ENCODE measurements around the gene ARHGAP42.

DNA sequence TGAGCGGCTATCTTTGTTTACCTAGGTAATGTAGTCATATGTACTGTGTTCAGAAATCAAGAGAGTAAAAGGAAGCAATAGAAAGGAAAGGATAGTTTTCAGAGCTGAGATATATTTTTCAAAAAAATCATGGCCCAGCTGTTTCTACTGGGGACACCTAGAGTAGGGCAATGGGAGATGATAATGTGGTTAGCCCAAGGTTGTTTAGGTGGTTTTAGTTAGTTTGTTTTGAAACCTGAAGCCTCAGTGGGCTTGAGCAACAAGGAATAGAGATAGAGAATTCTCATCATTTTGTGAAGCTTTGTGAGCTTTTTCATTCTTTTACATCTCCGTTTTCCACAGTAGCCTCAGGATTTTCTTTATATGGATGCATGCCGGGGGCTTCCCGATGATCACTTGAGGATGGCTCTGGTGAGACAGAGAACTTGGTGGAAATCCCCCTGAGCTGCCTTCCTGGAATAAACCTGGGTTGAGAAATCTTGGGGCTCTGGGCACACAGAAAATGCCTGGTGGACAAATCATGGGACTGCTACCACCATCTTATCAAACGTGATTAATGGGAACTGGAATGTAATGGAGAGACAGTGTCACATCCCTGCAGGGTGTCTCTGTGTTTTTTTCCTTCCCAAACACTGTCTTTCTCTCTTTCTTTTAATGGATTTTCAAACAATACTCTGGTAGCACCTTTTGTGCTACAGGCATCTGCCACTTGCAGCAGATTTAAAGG, 49.0 kb downstream of the ARHGAP42 start:
- TF ChIP-seq ZFP30 (CRISPR knock-in tag; IDR thresholded peaks at IDR 0.05): no peak
- no peak for TF ChIP-seq ISL1 (CRISPR knock-in tag; IDR thresholded peaks at IDR 0.05)
- no peak for TF ChIP-seq ARNTL (CRISPR knock-in tag; IDR thresholded peaks at IDR 0.05; ENCODE audit: borderline replicate concordance, low read depth)
- no peak for TF ChIP-seq CSDC2 (CRISPR knock-in tag; IDR thresholded peaks at IDR 0.05)
- TF ChIP-seq BACH2 (CRISPR knock-in tag; IDR thresholded peaks at IDR 0.05; ENCODE audit: borderline replicate concordance): no peak
- no peak for TF ChIP-seq ZC3H10 (CRISPR knock-in tag; IDR thresholded peaks at IDR 0.05)
- TF ChIP-seq, protein P1, sequence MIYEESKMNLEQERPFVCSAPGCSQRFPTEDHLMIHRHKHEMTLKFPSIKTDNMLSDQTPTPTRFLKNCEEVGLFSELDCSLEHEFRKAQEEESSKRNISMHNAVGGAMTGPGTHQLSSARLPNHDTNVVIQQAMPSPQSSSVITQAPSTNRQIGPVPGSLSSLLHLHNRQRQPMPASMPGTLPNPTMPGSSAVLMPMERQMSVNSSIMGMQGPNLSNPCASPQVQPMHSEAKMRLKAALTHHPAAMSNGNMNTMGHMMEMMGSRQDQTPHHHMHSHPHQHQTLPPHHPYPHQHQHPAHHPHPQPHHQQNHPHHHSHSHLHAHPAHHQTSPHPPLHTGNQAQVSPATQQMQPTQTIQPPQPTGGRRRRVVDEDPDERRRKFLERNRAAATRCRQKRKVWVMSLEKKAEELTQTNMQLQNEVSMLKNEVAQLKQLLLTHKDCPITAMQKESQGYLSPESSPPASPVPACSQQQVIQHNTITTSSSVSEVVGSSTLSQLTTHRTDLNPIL (CRISPR knock-in tag; IDR thresholded peaks at IDR 0.05; ENCODE audit: low read depth): no peak
- no peak for TF ChIP-seq OSR1 (CRISPR knock-in tag; IDR thresholded peaks at IDR 0.05)
- TF ChIP-seq, protein P2, sequence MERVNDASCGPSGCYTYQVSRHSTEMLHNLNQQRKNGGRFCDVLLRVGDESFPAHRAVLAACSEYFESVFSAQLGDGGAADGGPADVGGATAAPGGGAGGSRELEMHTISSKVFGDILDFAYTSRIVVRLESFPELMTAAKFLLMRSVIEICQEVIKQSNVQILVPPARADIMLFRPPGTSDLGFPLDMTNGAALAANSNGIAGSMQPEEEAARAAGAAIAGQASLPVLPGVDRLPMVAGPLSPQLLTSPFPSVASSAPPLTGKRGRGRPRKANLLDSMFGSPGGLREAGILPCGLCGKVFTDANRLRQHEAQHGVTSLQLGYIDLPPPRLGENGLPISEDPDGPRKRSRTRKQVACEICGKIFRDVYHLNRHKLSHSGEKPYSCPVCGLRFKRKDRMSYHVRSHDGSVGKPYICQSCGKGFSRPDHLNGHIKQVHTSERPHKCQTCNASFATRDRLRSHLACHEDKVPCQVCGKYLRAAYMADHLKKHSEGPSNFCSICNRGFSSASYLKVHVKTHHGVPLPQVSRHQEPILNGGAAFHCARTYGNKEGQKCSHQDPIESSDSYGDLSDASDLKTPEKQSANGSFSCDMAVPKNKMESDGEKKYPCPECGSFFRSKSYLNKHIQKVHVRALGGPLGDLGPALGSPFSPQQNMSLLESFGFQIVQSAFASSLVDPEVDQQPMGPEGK (CRISPR knock-in tag; IDR thresholded peaks at IDR 0.05; ENCODE audit: borderline replicate concordance): no peak
- no peak for TF ChIP-seq ZNF70 (CRISPR knock-in tag; IDR thresholded peaks at IDR 0.05)
- no peak for TF ChIP-seq RARB (CRISPR knock-in tag; IDR thresholded peaks at IDR 0.05)
- no peak for TF ChIP-seq TCF4 (CRISPR knock-in tag; IDR thresholded peaks at IDR 0.05; ENCODE audit: borderline replicate concordance)
- TF ChIP-seq ZFP3 (CRISPR knock-in tag; IDR thresholded peaks at IDR 0.05): no peak
- TF ChIP-seq TOX (CRISPR knock-in tag; IDR thresholded peaks at IDR 0.05; ENCODE audit: borderline replicate concordance): no peak
